Urothelium cell line (cell line): ENCODE data around the gene DUSP10.
A peak's percentile ranks its signal among the peaks of the same experiment; 100 is the strongest.

Source experiments
- DNase-seq: peaks from one replicate; pipeline ENCODE4 v3.0.0; 2011; ENCODE audit warnings: low spot score, mixed read lengths
- FAIRE-seq: peaks from 2 replicates; lab custom pipeline; 2011; peaks lifted over from hg19 to GRCh38; lab: Jason Lieb, UNC

Gene DUSP10

DNA sequence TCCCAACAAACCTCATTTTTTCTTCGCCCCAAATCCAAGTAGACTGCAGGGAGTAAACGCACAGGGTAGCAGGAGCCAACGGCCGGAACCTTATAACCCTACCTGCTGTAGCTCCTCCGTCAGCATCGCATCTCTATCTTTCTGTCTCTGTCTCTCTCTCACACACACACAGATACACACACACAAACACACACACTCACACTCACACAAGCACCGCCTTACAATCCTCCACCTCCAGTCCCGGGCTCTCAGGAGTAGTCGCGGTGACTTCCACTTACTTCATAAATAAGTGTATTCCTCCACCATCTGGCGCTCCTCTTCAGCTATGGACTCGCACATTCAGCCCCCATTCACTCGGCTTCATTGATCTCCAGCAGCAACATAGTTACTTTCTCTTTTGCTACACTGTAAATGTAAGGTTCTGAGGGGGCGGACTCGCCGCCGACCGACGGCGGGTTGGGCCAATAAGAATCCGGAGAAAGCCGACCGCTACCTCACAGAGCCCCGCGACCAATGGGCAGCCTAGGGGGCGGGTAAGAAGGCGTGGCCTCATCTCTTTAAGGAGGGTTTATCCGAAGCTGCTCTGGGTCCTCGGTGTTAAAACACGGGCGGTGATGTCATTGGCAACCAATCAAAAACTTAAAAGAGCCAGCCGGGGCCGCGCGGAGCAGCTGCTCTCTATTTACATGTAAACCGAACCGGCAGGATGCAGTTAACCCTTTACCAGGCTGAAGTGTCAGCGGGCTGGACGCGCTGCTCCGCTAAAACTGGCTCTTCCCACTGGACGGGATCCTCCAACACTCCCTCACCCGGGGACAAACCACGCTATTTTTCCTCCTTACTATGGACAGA lies at the start of gene DUSP10:
Gene DUSP10 (minus strand): TSS at position 387 of the 852 bp plus-strand sequence. CDS start 2,345 bp downstream, outside the sequence.
- DNase-seq, result peak; percentile 99
- FAIRE-seq, result no peak

DNA sequence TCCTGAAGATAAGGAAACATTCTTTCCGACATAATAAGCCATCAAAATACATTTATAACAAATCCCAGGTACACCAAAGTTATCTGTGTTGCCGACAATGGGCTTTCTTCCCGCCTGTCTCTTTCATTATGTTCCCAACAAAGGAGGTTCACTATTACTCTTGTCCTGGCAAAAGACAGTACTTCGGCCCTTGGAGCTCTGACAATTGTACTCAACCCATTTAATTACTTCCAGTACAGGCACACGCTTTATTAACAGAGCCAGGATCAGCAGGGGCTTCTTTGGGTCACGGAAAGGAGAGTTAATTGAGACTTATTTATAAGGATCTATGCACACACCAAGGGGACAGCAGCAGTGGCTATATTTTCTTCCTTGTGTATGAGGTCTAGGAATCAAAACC lies 46.6 kb upstream of the DUSP10 start:
- FAIRE-seq (no peak), DNase-seq (no peak)

GRCh38 chr1:221786647-221787046 lies 44.8 kb upstream of the DUSP10 start:
- DNase-seq, result no peak
- FAIRE-seq, result no peak

DNA sequence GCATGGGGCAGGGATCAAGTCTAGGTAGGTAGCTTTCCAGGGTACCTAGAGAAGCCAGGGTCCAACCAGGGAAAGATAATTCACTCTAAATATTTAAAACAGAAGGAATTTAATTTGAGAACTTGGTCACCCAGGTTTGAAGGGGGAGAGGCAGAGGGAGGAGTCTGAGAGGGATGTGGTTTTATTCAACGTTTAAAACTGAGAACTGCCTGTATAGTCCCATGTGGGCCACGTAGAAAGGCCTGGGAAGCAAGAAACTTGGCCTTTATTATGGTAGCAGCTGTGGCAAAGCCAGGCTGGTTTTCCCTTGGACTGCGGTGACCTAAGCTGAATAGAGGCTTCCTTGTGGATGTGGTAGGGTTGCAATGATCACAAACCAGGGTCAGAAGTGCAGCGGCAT lies 42.0 kb upstream of the DUSP10 start:
- FAIRE-seq (no peak), DNase-seq (no peak)

GRCh38 chr1:221783437-221783836 lies 41.5 kb upstream of the DUSP10 start:
- DNase-seq (no peak), FAIRE-seq (no peak)

GRCh38 chr1:221782970-221783369 lies 41.1 kb upstream of the DUSP10 start:
- DNase-seq (no peak), FAIRE-seq (no peak)

- no peak for FAIRE-seq
- no peak for DNase-seq
These were observed 40.6 kb upstream of the DUSP10 start for GRCh38 chr1:221782477-221782876.

DNA sequence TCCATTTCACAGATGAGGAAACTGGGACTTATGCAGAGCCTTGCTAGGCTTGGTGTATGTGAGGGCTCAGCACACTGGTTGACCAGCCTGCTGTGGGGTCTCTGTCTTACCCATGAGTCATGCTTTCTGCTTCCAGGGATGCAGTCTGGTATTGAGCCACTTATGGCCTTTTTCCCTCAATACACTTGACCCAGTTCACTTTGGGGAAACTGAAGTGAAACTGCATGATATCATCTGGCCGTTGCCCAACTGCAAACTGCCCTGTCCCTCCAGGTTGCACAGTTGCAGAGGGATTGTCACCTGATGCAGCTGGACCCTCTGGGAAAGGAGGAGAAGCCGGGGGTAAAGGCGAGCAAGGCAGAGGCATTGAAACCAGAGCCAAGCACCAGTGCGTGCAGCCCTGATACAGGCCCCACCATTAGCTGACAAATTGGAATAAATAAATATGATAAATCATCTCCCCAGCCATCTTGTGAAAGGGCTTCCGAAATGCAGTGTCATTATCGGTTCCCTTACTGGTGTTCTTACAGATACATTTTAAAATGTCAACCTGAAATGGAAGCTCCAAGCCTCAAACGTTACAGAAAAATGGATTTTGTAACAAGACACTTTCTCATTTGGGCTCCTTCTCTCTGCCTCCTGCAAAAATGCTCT lies 39.3 kb upstream of the DUSP10 start:
- no peak for FAIRE-seq
- DNase-seq, result no peak

DNA sequence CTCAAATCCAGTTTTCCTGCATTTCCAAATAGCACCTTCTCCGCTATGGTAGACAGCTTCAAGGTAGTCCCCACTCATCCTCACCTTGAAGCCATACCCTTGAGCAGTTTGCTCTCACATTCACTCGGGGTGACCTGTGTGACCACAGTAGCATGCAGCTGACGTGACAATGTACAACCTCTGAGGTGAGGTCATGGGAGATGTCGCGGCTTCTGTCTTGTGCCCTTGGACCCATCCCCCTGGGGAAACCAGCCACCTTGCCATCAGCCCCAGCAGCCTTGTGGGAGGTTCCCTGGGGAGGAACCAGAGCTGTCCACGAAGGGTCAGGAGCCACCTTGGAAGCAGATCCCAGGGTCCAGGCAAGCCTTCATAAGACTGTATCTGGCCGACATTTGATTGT lies 38.3 kb upstream of the DUSP10 start:
- no peak for FAIRE-seq
- DNase-seq, result no peak

DNA sequence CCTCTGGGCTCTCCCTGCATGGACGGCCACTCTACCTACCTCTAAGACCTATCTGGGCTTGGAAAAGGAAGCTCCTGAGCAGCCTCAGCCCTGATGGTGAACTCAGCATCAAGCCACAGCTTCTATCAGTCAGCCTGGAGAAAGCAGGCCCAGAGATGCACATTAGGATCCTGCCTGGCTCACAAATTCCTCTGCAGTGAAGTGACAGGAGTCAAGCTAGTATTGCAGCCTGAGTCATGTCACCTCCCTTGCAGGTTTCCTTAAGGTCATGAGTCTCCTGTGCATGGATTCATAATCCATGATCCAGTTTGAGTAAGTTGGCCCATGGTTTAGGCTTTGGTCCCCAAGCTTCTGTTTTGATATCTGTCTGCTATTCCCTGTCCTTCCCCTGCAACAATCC lies 37.9 kb upstream of the DUSP10 start:
- FAIRE-seq, result no peak
- no peak for DNase-seq

DNA sequence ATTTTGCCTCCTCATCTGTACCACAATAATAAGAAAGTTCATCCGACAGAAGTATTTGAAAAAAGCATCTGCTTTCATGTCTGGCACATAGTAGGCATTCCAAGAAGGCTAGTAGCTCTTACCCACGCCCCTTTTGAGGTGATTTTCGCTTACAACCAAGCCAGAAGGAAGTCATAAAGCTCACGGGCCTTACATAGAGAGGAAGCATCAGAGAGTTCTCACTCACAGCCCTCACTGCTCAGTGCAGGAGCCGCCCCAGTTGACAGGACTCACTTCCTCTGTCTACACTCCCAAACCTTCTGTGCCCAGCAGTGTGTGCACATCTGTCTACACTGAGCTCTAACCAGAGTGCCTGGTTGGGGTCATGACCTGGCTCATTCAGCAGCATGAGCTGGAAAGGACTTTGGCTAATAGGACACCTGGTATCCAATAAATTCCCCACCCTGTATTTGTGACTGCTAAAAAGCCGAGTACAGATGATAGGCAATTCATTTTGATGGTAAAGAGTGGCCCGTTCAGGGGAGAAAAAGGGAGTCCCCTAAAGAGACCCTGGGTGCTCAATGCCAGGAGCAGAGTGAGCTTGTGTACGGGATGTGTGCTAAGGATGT lies 36.8 kb upstream of the DUSP10 start:
- DNase-seq (no peak), FAIRE-seq (no peak)

DNA sequence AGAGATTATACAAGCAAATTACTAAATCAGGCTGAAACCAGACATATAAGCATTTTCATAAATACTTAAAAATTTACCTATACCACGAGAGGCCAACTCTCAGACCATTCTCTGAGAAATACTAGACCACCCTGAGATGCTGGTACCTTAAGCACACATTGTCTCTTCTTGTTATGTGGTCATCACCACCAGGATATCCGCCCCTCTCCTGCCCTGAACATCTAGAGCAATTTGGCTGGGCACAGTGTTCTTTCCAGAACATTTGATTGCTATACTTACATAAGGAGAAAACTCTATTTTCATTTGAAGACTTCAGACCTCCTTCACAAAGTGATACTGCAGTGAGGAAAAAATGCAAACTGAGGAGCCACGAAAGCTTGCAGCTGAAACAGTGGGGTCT lies 36.2 kb upstream of the DUSP10 start:
- no peak for FAIRE-seq
- no peak for DNase-seq

DNA sequence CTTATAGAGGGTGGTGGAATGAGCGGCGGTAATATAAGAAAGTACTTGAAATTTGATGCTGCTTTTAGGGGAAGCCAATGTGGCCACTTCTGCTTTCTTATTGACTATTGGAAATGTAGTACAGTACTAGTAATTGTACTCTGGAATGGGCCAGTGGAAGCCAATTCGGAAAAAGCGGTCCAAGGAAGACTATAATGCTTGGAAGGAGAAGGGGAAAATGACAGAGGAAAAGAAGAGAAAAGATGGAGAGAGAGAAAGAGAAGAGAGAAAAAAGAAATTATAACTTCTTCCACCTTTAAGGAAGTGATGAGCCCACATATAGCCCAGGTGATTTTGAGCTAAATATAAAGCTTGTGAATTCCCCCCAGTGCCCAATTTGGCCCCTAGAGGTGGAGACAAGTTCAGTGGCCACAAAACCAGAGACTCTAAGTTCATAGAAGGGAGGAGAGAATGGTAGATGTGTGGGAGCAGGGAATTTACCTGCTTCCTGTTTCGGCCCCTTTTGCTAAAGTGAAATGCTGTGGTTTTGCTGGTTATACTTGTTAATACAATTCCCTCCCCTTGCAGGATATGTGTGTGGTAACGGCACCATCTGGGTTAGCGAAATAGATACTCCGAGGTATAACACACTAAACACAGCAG lies 35.7 kb upstream of the DUSP10 start:
- FAIRE-seq, result no peak
- DNase-seq, result no peak

- FAIRE-seq, result no peak
- DNase-seq, result no peak
These were observed 34.8 kb upstream of the DUSP10 start for GRCh38 chr1:221776495-221777301.

DNA sequence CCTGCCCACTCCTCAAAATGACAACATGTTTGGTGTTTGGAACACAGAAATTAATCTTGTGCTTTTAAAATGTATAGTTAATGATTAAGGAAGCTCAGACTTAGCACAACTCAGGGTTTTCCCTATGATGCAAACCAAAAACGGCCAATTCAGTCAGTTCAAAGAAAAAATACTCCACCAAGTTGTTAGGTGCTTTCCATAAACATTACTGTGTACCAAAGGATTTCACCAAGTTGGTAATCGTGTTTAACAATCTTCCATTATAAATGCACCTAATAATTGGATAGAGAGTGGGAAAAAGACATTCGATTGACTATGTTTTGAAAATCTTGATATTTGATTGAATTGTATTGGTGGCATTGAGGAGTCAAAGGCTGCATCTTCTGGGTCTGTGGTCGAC lies 33.3 kb upstream of the DUSP10 start:
- no peak for FAIRE-seq
- no peak for DNase-seq

- FAIRE-seq (no peak), DNase-seq (no peak)
These were observed 32.4 kb upstream of the DUSP10 start for GRCh38 chr1:221774054-221774842.

GRCh38 chr1:221773383-221773782 lies 31.5 kb upstream of the DUSP10 start:
- FAIRE-seq (no peak), DNase-seq (no peak)

GRCh38 chr1:221772117-221772516 lies 30.2 kb upstream of the DUSP10 start:
- DNase-seq (no peak), FAIRE-seq (no peak)

GRCh38 chr1:221768444-221769066 lies 26.7 kb upstream of the DUSP10 start:
- no peak for DNase-seq
- no peak for FAIRE-seq
